GM12872 (cell line): ENCODE data around the gene YAF2.

Experiments used
- CTCF ChIP-seq: IDR thresholded peaks from 3 replicates; pipeline ENCODE4 v1.5.1; 2011; ENCODE audit warnings: low read depth, mild to moderate bottlenecking, low read length, moderate library complexity; ENCODE audit not compliant: insufficient read depth

YAF2 gene

GRCh38 chr12:42238240-42239140 is at the start of gene YAF2:
YAF2 (minus strand) TSS chr12:42238248; CDS start chr12:42238180, 68 bp downstream.
- TF ChIP-seq CTCF, result no peak

GRCh38 chr12:42286741-42287140 is 48.7 kb upstream of the YAF2 start:
- no peak for TF ChIP-seq CTCF

GRCh38 chr12:42285431-42285830 is 47.4 kb upstream of the YAF2 start:
- no peak for TF ChIP-seq CTCF

- TF ChIP-seq CTCF, result no peak
Observed at GRCh38 chr12:42284876-42285275, 46.8 kb upstream of the YAF2 start.

- no peak for TF ChIP-seq CTCF
Observed at GRCh38 chr12:42284157-42284556, 46.1 kb upstream of the YAF2 start.

- no peak for TF ChIP-seq CTCF
Observed at GRCh38 chr12:42283739-42284138, 45.7 kb upstream of the YAF2 start.

GRCh38 chr12:42282294-42282693 is 44.2 kb upstream of the YAF2 start:
- TF ChIP-seq CTCF, result no peak
